Peyer's patch (tissue), 4 donors: ENCODE results near the gene TRAPPC3. TPM values are rescaled to one million over a fixed set of nuclear protein-coding genes. Genes with fewer than 3 reads are reported as not detected.
A peak's percentile ranks its signal among the peaks of the same experiment; 100 is the strongest.

ENCODE experiments used
- DNase-seq, 3 donors: peaks; one replicate each; pipeline ENCODE4 v3.0.0-alpha.2; 2017 to 2019
- H3K27ac ChIP-seq, 4 donors: fragments of 200-600 bp; sonication (generic); one replicate each; pipeline ENCODE4 v1.5.1; 2016 to 2019
- H3K27me3 ChIP-seq, 2 donors: fragments of 200-600 bp; sonication (generic); one replicate each; pipeline ENCODE4 v1.5.1; 2019
- H3K36me3 ChIP-seq, 3 donors: fragments of 200-600 bp; sonication (generic); one replicate each; pipeline ENCODE4 v1.5.1; 2016 to 2019
- H3K4me1 ChIP-seq, 4 donors: fragments of 200-600 bp; sonication (generic); one replicate each; pipeline ENCODE4 v1.5.1; 2016 to 2019
- H3K4me3 ChIP-seq, 4 donors: fragments of 200-600 bp; sonication (generic); 1 replicate in 3 of 4; 2 replicates in 1 of 4; pipeline ENCODE4 v1.5.1; 2016 to 2019; ENCODE audit warnings: mild to moderate bottlenecking in 1 of 4
- H3K9me3 ChIP-seq, 4 donors: fragments of 200-600 bp; sonication (generic); one replicate each; pipeline ENCODE4 v1.5.1; 2016 to 2019; ENCODE audit warnings: mild to moderate bottlenecking in 1 of 4
- POLR2A ChIP-seq, 2 donors: fragments of 450-650 bp; IDR thresholded peaks; one replicate each; pipeline ENCODE4 v1.5.1; 2017; ENCODE audit warnings: antibody characterized with exemption in 2 of 2, mild to moderate bottlenecking in 2 of 2, moderate library complexity in 2 of 2
- total RNA-seq, 4 donors: library from RNA; depleted of rRNA; stranded (reverse); fragments of >200 nt; gene quantifications; one replicate each; pipeline ENCODE4 v1.1.0, GENCODE V29; 2016
- TF ChIP-seq, protein P1 (sequence below), 6 experiments: fragments of 450-650 bp in 4 of 6; fragments of 200-600 bp in 2 of 6; sonication (generic) in 1 of 6; IDR thresholded peaks; one replicate each; pipeline ENCODE4 v1.5.1; 2017 to 2019; ENCODE audit warnings: antibody characterized with exemption in 6 of 6, mild to moderate bottlenecking in 3 of 6, moderate library complexity in 1 of 6

TRAPPC3 gene
- total RNA-seq, 4 donors from 2014 or later = 56.2 to 113 (median 73.7) TPM

DNA sequence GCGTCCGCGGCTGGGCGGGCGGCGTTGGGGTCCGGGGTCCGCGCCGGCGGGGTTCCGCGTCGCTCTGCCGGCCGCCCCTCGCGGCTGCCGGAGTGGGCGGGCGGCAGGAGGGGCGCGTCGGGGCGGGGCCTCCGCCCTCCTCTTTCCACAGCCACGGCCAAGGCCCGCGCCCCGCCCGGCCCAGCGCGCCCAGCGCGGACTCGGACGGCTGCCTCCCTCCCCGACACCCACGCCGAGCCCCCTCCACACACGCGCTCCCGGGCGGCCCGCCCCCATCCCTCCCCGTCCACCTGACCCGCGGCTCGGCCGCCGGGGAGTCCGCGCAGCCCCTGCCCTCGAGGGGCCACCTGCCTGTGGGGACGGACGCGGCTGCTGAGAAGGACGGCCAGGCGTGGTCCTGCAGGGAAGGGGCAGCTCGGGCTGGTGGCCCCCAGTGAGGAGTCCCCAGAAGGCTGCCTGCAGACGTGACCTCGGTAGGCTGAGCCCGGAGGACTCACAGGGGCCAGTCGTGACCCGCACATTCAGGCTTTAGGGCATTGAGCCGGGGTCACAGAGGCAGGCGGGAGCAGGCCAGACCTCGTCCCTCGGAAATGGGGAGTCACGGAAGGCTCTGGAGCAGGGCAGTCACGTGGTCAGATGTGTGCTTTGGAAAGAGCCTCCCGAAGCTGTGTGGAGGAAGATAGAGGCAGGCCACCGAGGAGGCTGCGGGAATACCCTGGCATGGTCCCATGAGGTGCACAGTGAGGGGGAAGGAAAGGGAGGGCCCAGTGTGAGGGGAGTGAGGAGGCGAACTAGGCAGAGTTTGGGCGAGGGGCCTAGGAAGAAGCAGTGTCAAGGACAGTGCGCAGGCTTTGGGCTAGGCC, 23.9 kb downstream of the TRAPPC3 start, which contains the start of gene COL8A2:
Gene COL8A2 (minus strand): TSS at position 94 of the 863 bp plus-strand sequence. CDS start 24,980 bp downstream, outside the sequence.
- Histone ChIP-seq H3K27ac (peak within 1 kb of the TSS in 1 of 4 donors; percentile 49), H3K4me3 (peak within 1 kb of the TSS; percentile 31 to 50 (median 48))
- TF ChIP-seq, protein P1, sequence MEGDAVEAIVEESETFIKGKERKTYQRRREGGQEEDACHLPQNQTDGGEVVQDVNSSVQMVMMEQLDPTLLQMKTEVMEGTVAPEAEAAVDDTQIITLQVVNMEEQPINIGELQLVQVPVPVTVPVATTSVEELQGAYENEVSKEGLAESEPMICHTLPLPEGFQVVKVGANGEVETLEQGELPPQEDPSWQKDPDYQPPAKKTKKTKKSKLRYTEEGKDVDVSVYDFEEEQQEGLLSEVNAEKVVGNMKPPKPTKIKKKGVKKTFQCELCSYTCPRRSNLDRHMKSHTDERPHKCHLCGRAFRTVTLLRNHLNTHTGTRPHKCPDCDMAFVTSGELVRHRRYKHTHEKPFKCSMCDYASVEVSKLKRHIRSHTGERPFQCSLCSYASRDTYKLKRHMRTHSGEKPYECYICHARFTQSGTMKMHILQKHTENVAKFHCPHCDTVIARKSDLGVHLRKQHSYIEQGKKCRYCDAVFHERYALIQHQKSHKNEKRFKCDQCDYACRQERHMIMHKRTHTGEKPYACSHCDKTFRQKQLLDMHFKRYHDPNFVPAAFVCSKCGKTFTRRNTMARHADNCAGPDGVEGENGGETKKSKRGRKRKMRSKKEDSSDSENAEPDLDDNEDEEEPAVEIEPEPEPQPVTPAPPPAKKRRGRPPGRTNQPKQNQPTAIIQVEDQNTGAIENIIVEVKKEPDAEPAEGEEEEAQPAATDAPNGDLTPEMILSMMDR (IDR thresholded peaks at IDR 0.05) = no peak
- TF ChIP-seq POLR2A (IDR thresholded peaks at IDR 0.05) = no peak

DNA sequence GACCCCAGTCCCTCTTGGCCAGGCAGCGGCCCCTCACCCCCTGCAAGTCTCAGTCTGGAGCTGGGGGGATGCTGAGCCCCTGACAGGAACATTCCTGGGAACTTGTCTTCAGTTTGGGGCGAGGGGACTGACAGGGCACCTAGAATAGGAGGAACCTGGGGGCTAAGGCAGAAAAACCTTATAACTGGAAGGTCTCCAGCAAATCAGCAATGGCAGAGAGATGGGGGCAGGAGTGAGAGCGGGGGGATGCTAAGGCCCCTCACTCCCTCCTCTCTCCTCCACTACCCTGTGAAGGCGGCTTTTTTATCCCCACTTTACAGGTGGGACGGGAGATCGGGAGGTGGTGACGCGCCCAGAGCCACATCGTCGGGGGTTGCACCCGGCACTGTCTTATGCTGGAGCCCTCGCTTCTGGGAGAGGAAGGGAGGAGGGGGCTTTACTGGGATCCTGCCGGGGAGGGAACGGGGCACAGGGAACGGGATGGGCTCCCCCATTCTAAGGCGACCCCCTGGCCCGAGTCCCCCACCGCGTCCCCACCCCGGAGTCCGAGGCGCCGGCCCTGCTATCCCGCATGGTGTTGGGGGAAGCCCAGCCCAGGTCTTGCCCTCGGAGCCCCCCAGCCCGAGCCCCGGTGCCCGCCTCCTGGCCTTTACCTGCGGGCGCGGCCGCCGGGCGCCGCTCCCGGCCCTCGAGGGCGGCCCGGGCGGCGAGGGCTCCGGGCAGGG, 24.7 kb downstream of the TRAPPC3 start:
- Histone ChIP-seq H3K36me3 (no peaks in the 10 kb centered on the region), H3K27ac (peak overlapping the region in 1 of 4 donors; percentile 49), H3K27me3 (peaks cover 0 to 7% of the 10 kb centered on the region in 2 donors), H3K9me3 (no peaks in the 10 kb centered on the region), H3K4me1 (peaks cover 0 to 5% (median 0%) of the 10 kb centered on the region in 4 donors), H3K4me3 (peak overlapping the region in 3 of 4 donors; percentile 48 to 50 (median 49))
- TF ChIP-seq POLR2A (IDR thresholded peaks at IDR 0.05) = no peak
- TF ChIP-seq, protein P1 (IDR thresholded peaks at IDR 0.05) = no peak
- no peak for DNase-seq

More for the DNA sequence above, 23.9 kb downstream of the TRAPPC3 start, which contains the start of gene COL8A2:
- H3K4me1 ChIP-seq = peaks cover 0 to 5% (median 0%) of the 10 kb centered on the region in 4 donors
- no peaks in the 10 kb centered on the region for H3K36me3 ChIP-seq
- DNase-seq = no peak
- peaks cover 0 to 7% of the 10 kb centered on the region in 2 donors for H3K27me3 ChIP-seq
- H3K9me3 ChIP-seq = no peaks in the 10 kb centered on the region

DNA sequence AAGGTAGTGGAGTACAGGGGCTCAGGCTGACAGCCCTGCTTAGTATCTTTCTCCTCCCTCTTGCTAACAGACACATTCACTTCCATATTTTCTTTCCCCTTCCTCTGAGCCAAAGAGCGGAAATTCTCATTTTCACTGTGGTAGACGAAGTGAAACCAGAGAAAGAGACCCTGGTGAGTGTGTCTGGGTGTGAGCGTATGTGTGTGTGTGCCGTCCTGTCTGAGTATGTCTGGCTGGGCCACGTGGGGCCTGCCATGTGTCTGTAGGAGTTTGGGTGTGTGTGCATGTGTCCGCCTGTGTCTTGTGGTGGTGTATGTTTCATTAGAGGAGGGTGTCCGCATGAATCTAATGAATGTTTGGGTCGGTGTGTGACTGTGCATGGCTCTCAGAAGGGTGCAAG, 25.9 kb downstream of the TRAPPC3 start:
- Histone ChIP-seq H3K9me3 (no peaks in the 10 kb centered on the region), H3K36me3 (no peaks in the 10 kb centered on the region), H3K4me1 (peaks cover 0 to 5% (median 0%) of the 10 kb centered on the region in 4 donors), H3K27ac (peak overlapping the region in 1 of 4 donors; percentile 52), H3K27me3 (peaks cover 0 to 7% of the 10 kb centered on the region in 2 donors), H3K4me3 (no peak overlapping the region)
- DNase-seq = peak in 2 of 3 donors; percentile 60 to 61
- TF ChIP-seq POLR2A (IDR thresholded peaks at IDR 0.05) = no peak
- TF ChIP-seq, protein P1 (IDR thresholded peaks at IDR 0.05) = no peak

DNA sequence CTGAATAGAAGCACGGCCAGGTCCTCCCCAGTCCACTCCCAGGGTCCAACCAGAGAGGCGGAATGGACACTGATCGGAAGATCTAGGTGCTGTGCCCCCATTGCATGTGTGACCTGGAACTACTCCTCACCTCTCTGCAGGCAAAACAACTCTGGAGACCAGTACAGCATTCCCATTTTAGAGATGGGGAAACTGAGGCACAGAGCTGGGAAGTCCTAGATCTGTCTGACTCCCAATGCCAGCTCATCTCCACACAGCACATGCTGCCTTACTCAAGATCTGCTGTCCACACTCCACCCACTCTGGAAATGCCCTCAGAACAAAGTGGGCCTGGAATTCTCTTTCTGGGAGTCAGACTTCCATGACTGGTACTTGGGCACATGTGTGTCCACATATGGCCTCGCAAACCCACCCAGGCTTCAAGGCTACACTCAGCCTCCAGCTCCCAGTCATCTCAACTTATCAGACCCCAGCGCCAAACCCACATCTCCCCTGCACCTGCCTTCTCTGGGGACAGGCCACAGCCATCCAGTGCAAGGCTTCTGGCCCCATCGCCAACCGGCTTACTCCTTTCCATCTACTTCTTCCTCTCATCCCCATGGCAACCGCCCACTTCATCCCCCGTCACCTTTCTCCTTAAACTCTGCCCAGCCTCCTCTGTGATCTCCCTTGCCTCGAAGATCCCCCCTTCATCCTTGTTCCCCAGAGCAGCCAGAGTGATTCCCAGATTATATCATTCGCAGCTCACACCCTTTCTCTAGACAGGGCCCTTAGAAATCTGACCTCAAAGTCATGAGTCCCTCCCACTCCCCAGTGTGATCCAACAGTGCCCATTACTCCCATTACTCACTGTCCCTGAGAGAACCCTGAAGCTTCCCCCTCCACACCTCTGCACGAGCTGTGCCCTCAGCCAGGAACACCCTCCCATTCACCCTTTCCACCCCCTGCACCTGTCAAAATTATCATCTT, 26.9 kb downstream of the TRAPPC3 start:
- Histone ChIP-seq H3K36me3 (no peaks in the 10 kb centered on the region), H3K9me3 (no peaks in the 10 kb centered on the region), H3K27ac (peak overlapping the region in 1 of 4 donors; percentile 52), H3K4me3 (no peak overlapping the region), H3K4me1 (peaks cover 0 to 5% (median 0%) of the 10 kb centered on the region in 4 donors), H3K27me3 (peaks cover 0 to 7% of the 10 kb centered on the region in 2 donors)
- DNase-seq = no peak
- no peak for TF ChIP-seq POLR2A (IDR thresholded peaks at IDR 0.05)
- TF ChIP-seq, protein P1 (IDR thresholded peaks at IDR 0.05) = no peak
